SH-SY5Y (cell line): ENCODE data around the gene PHB1.

Experiments used
- GATA2 ChIP-seq: IDR thresholded peaks from 2 replicates; pipeline ENCODE4 v1.6.1; 2011; ENCODE audit warnings: mild to moderate bottlenecking, low read depth, low read length
- GATA3 ChIP-seq: IDR thresholded peaks from 2 replicates; pipeline ENCODE4 v1.6.1; 2011; ENCODE audit warnings: low read depth, mild to moderate bottlenecking, low read length, moderate library complexity

The PHB1 gene

GRCh38 chr17:49359990-49360795 is 54.5 kb downstream of the PHB1 start:
- TF ChIP-seq GATA3 (no peak), GATA2 (no peak)

- TF ChIP-seq GATA2 (no peak), GATA3 (no peak)
Observed at GRCh38 chr17:49358641-49359247, 55.9 kb downstream of the PHB1 start.

- no peak for TF ChIP-seq GATA2
- TF ChIP-seq GATA3: no peak
Observed at GRCh38 chr17:49357516-49357915, 57.2 kb downstream of the PHB1 start.

GRCh38 chr17:49356320-49356719 is 58.4 kb downstream of the PHB1 start:
- TF ChIP-seq GATA2: no peak
- TF ChIP-seq GATA3: no peak
